COR-L47 (cell line): ENCODE results near the gene MOBP.
"Not testable (repeated sequence)": the region's sequence is repeated elsewhere in the genome, so short reads cannot be mapped to it uniquely, and the experiment has no call there.

Experiments
- DNase-seq: peaks from one replicate; lab custom pipeline; 2025; lab: John Stamatoyannopoulos, UW

Gene MOBP

DNA sequence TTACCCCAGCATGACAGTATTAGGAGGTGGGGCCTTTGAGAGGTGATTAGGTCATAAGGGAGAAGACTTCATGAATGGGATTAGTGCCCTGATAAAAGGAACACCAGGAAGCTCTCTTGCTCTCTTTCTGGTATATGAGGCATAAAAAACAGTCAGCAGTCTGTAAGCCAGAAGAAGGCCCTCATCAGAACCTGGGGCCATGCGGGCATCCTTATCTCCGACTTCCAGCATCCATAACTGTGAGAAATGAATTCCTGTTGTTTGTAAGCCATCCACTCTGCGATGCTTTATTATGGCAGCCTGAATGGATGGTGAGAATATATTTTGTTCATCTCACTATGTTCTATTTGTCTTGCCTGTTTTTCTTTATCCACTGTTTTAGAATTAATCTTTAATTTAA, 17.7 kb upstream of the MOBP start:
- DNase-seq: no peak

DNA sequence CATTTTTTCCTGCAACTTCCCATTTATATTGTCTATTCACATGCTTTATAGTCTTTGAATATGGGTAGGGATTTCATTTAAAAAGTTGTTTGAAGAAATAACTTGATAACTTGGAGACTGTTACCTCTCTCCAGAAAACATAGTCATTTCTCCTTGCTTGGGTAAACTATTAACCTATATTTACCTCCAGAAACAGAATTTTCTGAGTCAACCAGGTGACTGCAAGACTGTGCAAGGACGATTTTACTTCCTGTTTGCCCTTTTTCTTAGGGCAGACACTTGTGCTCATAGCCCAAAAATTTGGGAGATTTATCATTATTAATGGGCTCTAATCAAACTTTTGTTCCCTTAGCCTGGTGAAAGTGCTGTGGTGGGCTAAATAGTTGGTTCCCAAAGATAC, 14.3 kb upstream of the MOBP start:
- no peak for DNase-seq

DNA sequence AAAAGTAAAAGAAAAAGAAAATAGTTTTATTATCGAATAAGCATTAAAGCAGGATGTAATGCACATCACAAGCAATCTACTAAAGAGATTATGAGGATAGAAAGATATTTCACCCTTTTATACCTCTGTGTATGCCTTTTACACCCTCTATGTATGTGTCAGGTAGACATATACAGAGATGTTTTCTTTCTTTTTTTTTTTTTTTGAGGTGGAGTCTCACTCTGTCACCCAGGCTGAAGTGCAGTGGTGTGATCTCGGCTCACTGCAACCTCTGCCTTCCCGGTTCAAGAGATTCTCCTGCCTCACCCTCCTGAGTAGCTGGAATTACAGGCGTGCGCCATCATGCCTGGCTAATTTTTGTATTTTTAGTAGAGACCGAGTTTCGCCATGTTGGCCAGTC, 13.6 kb upstream of the MOBP start:
- not testable (repeated sequence) for DNase-seq

DNA sequence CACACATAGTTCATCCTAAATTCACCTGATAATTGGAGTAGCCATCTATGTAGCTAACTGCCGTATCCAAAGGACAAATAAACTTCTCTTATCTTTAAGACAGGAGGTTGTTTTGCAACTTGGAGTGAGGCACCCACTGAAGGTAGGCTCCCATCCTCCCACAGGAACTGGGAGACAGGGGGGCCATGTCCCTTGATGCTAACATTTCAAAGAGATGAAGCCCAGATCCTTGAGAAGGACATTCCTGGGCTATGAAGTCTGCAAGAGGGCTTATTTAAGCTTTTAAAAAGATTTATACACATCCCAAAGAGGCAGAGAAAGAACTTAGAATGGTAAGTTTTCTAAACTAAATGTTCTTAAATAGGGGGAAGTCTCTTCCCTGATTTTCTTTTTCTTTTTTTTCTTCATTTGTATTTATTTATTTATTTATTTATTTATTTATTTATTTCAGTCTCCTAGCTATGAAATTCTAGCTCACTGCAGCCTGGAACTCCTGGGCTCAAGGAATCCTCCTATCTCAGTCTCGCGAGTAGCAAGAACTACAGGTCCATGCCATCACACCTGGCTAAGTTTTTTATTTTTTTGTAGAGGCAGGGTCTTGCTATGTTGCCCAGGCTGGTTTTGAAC, 12.8 kb upstream of the MOBP start:
- DNase-seq: no peak

DNA sequence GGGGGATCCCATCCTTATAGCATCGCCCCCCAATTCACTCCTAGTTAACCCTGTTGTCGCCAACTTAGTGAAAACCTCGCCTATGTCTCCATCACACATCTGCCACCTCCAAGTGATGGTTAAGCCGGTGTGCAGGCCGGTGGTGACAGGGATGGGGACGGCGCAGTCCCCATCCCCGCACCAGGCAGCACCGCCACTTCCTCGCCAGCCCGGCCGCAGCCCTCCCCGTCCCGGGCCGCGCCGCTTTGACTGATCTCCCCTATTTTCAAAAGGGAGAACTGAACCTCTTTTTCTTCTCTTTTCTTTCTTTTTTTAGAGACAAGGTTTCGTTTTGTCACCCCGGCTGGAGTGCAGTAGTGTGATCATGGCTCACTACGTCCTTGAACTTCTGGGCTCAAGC, 11.3 kb upstream of the MOBP start:
- DNase-seq: no peak

DNA sequence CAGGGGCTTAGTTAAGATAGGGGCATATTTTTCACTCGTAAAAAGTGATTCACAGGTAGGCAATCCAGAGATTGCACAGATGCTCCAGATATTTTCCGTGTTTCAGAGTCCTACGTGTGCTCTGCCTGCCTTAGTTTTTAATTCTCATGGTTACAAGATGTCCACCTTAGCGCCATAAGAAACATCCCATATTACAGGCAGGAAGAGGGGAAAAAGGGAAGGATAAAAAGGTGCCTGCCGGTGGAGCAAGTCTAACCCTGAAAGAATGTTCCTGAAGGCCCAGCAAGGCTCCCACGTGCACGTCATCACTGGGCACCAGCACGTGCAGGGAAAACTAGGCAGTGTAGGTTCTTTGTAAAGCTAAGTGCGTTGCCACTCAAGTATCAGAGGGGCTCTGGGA, 10.1 kb upstream of the MOBP start:
- DNase-seq: no peak

DNA sequence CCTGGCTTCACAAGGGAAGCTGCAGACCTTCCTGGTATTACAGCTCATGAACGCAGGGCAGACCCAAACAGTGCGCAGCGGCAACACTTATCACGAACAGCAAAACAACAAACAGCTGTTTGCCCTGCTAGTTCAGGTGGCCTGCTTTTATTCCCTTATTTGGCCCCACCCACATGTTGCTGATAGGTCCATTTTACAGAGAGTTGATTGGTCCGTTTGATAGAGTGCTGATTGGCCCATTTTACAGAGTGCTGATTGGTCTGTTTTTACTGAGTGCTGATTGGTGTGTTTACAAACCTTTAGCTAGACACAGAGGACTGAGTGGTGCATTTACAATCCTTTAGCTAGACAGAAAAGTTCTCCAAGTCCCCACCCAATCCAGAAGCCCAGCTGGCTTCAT, 8.9 kb upstream of the MOBP start:
- DNase-seq: not testable (repeated sequence)

DNA sequence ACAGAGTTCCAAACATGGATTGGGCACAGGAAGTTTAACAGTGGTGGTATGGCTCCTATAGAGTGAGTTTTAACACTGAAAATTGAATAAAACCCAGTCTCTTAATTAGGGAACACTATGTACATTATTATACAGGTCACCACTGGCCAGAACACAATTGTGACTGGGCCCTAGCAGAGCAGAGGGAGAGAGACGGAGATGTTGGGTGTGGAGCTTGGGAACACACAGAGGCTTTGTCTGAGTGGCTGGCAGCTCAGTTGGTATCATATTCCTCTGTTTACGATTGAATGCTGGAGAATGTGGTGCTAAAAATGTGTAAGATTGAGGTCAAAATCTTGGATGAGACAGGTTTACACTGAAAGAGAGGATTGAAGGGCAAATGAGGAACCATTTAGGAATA, 6.8 kb upstream of the MOBP start:
- DNase-seq: no peak

DNA sequence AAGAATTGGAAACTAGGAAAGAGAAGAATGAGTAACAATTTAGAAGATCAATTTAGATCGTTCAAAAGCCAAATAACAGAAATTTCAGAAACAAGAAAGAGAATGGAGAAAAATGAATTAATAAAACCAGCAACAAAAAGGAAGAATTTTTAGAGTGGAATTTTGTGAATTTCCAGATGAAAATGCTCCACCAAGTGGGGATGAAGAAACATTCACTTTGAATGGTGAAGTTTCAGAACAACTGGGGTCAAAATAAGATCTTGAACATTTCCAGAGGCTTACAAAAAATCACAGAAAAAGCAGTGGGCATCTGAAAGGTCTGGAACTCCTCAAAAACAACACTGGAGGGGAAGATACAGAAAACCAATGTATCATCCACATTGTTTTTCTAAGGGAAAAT, 4.2 kb upstream of the MOBP start:
- no peak for DNase-seq

DNA sequence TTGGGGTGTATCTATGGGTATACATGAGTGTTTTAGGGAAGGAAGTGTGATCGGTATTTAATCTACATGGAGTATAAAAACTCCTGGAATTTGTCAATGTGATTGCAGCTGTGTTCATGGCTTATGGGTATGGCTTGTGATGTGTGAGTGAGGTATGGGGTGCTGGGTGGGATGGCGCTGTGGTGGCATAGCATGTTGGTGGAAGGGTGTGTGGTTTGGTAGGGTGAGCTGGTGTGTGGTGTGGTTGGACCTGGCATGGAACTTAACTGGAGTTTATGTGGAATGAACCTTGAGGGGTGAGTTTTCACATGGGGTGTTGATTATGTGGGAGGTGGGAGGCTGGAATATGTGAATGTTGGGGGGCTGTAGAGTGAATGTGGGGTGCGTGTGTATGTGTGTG, 492 bp upstream of the MOBP start:
- no peak for DNase-seq

DNA sequence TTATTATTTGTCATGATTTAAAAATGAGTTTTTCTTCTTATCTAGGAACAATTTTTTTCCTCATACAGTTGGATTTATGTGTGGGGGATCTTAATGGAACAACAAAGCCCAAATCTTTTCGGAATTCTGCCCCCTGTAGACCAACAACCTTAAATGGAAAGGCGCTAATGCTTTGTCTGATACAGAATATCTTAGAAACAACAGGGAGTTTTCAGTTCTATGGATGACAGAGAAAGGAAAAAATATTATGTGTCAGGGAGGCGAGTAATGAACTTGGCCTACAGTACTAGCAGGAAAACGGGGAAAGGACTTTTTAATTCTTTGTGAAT, 592 bp downstream of the MOBP start:
- no peak for DNase-seq

DNA sequence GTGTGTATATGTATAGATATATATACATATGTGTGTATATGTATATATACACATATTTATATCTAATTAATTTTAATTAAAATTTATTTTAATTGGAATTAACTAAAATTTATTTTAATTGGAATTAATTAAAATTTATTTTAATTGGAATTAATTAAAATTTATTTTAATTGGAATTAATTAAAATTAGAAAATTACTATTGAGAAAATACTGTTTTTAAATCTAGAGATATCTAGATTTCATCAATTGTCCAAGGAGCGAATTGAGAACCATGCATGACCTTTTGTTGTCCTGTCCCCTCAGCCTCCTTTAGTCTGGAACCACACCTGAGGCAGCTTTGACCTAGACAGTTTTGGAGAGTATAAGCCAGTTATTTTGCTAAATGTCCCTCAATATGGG, 1.8 kb downstream of the MOBP start:
- no peak for DNase-seq

DNA sequence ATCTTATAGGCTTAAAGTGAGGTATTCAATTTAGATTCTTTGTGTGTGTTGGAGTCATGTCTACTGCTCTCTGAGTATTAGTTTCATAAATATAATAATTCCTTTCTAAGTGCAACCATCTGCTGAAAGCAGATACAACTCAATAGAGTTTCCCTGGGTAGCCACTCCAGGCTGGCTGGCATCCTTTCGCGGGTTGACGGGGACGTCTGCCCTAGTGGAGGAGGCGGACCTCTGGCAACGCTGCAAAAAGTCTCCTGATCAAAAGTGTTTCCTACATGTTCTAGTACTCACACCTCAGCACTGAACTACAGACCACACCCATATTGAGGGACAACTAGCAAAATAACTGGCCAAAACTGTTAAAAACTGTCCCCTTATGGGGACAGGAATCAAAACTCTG, 2.5 kb downstream of the MOBP start:
- DNase-seq: no peak

DNA sequence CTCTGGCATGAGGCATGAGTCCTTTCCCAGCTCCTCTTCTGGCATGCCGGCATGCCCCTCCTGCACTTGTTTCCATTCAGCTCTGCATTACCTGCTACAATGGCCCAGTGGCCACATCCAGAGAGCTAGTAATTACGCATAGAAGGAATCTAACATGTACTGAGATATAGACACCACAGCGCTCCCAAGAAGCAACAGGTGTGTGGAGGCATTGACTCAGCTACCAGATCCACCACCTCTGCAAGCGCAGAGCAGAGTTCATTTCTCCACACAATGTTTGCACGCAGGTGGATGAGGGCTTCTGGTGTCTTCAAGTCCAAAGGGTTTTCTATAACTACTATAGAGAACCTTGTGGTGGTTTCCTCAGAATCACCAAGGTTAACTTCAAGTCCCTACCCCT, 4.2 kb downstream of the MOBP start:
- DNase-seq: no peak

DNA sequence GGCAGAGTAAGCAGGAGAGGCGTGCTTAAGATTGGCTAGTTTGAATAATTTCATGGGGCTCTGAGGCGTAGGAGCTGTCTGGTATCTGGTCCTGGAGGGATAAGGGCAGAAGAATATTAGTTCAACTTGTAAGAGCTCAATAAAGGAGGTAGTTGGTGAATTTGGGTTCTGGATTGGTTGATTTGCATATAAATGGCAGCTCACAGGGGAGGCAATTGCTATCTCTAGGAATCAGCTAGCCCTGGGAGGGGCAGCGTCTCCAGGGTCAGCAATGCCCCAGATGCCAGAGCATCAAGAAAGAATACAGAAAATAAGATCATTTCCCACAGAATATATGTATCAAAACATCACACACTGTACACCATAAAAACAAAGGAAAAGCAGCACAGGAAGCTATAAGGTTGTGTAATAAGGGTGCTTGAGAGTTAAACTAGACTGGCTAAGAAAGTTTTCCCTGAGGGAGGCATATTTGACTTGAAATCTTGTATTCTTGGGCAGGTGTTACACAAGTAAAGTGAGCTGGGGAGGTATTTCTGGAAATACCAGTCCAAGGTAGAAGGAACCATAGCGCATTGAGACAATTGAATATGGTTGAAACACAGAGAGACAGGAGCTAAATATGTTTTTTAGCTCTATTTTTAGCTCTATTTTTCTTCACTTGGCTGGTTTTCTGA, 6.1 kb downstream of the MOBP start:
- DNase-seq: no peak

DNA sequence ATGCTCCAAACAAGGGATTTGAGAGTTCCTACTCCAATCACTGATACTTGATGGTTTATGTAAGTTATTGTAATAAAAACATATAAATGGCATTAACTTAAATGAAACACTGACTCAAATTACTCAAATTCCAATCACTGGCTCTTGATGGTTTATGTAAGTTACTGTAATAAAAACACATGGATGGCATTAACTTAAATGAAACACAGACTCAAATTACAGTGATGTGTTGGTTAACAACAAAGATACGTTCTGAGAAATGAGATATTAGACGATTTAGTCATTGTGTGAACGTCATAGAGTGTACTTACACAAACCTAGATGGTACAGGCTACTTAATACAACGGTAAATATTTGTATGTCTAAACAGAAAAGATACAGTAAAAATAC, 6.6 kb downstream of the MOBP start:
- no peak for DNase-seq

DNA sequence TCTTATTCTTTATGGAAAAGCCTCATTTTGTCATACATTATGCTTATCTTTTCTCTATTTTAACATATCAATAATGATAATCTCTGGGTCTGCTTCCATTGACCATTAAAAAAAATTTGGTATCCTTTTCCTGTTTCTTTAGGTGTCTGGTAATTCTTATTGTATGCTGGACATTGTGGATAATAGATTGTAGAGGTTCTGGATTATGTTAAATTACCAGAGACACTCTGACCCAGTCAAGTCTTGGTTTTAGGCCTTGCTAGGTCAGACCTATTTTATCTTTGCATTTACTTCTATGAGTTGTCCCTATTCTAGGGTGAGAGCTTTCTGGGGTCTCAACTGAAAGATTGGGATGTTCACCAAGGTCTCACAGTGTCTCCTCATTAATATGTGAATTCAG, 9.3 kb downstream of the MOBP start:
- DNase-seq: no peak

DNA sequence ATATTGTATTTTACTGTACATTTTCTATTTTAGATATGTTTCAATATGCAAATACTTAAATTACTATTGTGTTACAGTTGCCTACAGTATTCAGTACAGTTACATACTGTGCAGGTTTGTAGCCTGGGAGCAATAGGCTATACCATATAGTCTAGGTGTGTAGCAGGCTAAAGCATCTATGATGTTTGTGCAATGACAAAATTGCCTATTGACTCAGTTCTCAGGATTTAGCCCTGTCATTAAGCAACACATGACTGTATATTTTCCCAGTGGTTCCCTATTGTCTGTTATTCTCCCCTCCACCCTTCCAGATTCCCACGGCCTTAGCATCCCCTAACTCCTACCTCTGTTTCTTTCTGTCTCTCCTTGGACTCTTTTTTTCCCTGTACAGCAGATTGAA, 10.7 kb downstream of the MOBP start:
- no peak for DNase-seq

DNA sequence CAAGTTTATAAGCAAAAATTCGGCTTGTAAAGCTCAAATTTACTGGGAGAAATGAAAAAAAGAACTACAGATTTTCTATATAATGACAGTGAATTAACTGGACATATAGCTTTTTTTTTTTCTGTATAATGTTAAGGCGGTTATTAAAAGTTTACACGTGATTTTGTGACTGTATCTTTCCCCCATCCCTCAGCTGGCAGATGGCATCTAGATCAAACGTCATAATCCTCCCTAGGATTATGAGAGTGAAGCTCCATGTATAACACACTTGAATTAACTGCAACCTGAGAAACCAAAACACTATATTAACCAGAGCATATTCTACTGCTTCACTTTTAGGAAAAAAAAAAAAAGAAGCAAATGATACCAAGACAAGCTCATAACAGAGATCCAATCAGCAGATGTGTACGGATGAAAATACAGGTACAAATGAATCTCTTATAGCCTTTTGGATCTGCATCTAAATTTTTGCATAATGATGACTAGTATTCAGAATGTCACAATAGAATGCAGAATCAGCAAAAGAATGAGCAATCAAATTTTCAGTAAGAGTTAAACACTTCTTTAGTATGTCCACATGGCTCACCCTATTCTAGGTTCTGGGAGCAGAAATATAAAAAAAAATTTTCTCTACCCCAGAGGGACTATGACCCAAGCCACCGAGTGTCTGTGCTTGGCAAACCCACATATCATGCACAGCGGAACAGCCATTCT, 12.4 kb downstream of the MOBP start:
- DNase-seq: no peak

DNA sequence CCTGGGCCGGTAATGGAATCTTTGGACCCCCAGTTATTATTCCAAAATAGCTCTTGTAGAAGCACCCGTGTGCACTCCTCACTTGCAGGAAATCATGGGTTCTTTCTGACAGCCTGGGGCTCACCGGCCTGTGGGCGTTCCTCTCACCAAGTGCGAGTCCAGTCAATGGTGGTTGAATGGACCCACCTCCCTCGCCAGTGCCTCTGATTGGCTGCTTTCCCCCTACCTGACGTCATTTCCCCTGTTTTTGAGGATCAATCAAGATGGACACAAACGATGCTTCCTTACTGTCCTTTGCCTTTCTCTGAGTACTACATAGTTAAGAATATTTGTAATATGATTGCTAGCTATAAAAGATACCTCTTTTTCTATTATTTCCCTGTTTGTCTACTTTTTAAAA, 18.1 kb downstream of the MOBP start:
- no peak for DNase-seq

DNA sequence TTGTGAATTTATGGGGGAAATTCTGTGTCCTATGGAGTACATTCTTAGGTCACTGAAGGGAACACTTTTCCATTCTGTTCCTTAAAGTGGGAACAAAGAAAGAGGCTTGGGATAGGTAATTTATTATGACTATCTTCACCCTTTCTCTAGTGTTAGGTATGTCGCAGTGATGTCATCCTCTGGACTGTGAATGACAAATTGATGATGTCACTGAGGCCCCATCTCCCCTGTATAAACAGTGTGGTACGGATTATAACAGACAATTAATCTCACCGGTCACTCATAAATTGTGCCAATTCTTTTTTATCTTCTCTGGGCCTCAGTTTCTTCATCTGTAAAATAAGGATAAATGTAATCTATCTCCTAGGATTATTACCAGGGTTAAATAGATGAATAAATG, 23.5 kb downstream of the MOBP start:
- no peak for DNase-seq

DNA sequence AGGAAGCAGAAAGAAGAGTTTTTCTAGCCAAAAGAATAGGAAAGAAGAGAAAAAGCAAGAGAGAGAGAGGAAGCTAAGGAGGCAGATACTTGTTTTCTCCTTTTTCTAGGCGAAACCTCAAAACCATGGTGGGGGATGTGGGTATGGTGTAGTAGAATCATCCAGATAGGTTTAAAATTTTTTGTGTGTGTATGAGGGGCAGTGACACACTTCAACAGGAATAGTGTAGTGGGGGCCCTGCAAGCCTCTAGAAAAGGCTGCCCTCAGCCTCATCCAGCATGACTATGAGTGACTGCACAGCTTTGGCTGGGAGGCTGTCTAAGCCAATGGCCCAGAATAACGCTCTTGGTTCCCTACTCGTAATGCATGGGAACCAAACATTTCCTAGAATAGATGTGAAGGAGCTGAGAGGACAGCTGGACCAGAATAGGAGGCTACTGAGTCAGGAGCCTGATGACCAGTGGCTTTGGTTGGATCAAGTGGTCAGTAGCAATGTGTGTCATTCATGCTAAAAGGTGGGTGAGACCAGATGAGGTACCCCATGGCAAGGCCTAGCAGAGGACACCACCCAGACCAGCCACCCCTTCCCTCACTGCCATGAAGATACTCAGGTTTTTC, 24.4 kb downstream of the MOBP start:
- DNase-seq: no peak

DNA sequence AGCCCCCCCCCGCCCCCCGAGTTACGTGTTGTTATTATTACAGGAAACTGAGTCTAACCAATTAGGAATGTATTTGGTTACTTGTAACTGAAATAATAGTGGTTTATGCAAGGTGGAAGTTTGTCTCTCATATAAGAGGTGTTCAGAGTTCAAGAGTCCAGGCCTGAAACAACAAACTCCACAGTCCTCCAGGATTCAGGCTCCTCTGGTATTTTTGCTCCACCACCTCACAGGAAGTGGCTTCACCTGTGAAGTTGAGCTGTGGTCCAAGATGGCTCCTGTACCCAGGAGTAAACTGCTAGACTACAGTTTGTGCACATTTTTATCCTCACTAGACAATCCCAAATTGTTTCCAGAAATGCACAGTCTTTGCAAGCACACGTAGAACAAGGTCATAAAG, 27.3 kb downstream of the MOBP start:
- no peak for DNase-seq
